DND-41 (cell line): ENCODE results near the gene HDAC11.

Experiments used
- ATAC-seq: fragments of 200-7000 bp; cut with Tn5 transposase; 3 replicates; pipeline ENCODE4 v1.9.1; 2021; ENCODE audit warnings: low read depth; ENCODE audit not compliant: insufficient read depth
- DNase-seq: peaks from one replicate; pipeline ENCODE4 v3.0.0-alpha.2; 2020
- H2AFZ ChIP-seq: 2 replicates; pipeline ENCODE4 v1.6.0; 2012; ENCODE audit warnings: low read depth, low read length
- H3K27ac ChIP-seq: 2 replicates; pipeline ENCODE4 v1.5.1; 2012; ENCODE audit warnings: low read length, inconsistent platforms
- H3K27me3 ChIP-seq: fragments of 200-600 bp; sonication (generic); 2 replicates; pipeline ENCODE4 v1.6.0; 2012; ENCODE audit warnings: low read length, mild to moderate bottlenecking, inconsistent platforms; ENCODE audit not compliant: insufficient read depth, poor library complexity
- H3K36me3 ChIP-seq: 2 replicates; pipeline ENCODE4 v1.5.1; 2012; ENCODE audit warnings: low read length, inconsistent platforms; ENCODE audit not compliant: insufficient read depth
- H3K4me1 ChIP-seq: 2 replicates; pipeline ENCODE4 v1.5.1; 2012; ENCODE audit warnings: mild to moderate bottlenecking, low read length; ENCODE audit not compliant: insufficient read depth
- H3K4me2 ChIP-seq: 2 replicates; pipeline ENCODE4 v1.6.0; 2012; ENCODE audit warnings: mild to moderate bottlenecking, moderate library complexity, low read length, inconsistent platforms; ENCODE audit not compliant: insufficient read depth
- H3K4me3 ChIP-seq, 2 experiments: fragments of 200-600 bp in 1 of 2; shearing (Covaris generic) in 1 of 2; 2 replicates each; pipeline ENCODE4 v1.5.1; 2012 to 2016; ENCODE audit warnings: inconsistent platforms in 2 of 2, low read length in 2 of 2, mild to moderate bottlenecking in 2 of 2, low read depth in 1 of 2, moderate library complexity in 1 of 2
- H3K79me2 ChIP-seq: 2 replicates; pipeline ENCODE4 v1.6.0; 2012; ENCODE audit warnings: low read length, inconsistent platforms; ENCODE audit not compliant: insufficient read depth
- H3K9ac ChIP-seq: 2 replicates; pipeline ENCODE4 v1.6.0; 2012; ENCODE audit warnings: low read depth, mild to moderate bottlenecking, inconsistent platforms, low read length, moderate library complexity
- H3K9me3 ChIP-seq: 2 replicates; pipeline ENCODE4 v1.5.1; 2012; ENCODE audit warnings: low read length, moderate library complexity, mild to moderate bottlenecking, inconsistent platforms; ENCODE audit not compliant: insufficient read depth, severe bottlenecking
- H4K20me1 ChIP-seq: 2 replicates; pipeline ENCODE4 v1.6.0; 2012; ENCODE audit warnings: low read length; ENCODE audit not compliant: insufficient read depth
- EZH2 ChIP-seq: IDR thresholded peaks from 3 replicates; pipeline ENCODE4 v1.6.1; 2012; ENCODE audit warnings: borderline replicate concordance, low read depth, mild to moderate bottlenecking, moderate library complexity, low read length, inconsistent platforms; ENCODE audit not compliant: severe bottlenecking
- TF ChIP-seq, protein P1 (sequence below): IDR thresholded peaks from 2 replicates; pipeline ENCODE4 v1.5.1; 2012; ENCODE audit warnings: borderline replicate concordance, low read length, moderate library complexity, mild to moderate bottlenecking; ENCODE audit not compliant: poor library complexity, severe bottlenecking; ENCODE audit errors: extremely low read depth

HDAC11 gene

GRCh38 chr3:13492976-13493866 is 13.1 kb downstream of the HDAC11 start:
- TF ChIP-seq, protein P1, sequence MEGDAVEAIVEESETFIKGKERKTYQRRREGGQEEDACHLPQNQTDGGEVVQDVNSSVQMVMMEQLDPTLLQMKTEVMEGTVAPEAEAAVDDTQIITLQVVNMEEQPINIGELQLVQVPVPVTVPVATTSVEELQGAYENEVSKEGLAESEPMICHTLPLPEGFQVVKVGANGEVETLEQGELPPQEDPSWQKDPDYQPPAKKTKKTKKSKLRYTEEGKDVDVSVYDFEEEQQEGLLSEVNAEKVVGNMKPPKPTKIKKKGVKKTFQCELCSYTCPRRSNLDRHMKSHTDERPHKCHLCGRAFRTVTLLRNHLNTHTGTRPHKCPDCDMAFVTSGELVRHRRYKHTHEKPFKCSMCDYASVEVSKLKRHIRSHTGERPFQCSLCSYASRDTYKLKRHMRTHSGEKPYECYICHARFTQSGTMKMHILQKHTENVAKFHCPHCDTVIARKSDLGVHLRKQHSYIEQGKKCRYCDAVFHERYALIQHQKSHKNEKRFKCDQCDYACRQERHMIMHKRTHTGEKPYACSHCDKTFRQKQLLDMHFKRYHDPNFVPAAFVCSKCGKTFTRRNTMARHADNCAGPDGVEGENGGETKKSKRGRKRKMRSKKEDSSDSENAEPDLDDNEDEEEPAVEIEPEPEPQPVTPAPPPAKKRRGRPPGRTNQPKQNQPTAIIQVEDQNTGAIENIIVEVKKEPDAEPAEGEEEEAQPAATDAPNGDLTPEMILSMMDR = no peak
- TF ChIP-seq EZH2 = no peak
- ATAC-seq = no peak

GRCh38 chr3:13493867-13494441 is 13.8 kb downstream of the HDAC11 start:
- Histone ChIP-seq H3K4me2 (no peak overlapping the region), H3K9ac (no peak overlapping the region), H4K20me1 (no peaks in the 10 kb centered on the region; the same call in 1 of the 2 replicates), H3K4me3 (no peak overlapping the region), H3K9me3 (no peaks in the 10 kb centered on the region), H3K4me1 (no peaks in the 10 kb centered on the region; the same call in 1 of the 2 replicates), H3K27ac (no peak overlapping the region), H2AFZ (no peak overlapping the region), H3K36me3 (no peaks in the 10 kb centered on the region), H3K79me2 (no peaks in the 10 kb centered on the region), H3K27me3 (no peaks in the 10 kb centered on the region)
- ATAC-seq = no peak
- TF ChIP-seq, protein P1 = no peak
- no peak for TF ChIP-seq EZH2
- no peak for DNase-seq

More at GRCh38 chr3:13492976-13493866, 13.1 kb downstream of the HDAC11 start:
- no peak for DNase-seq
- Histone ChIP-seq H4K20me1 (no peaks in the 10 kb centered on the region; the same call in 1 of the 2 replicates), H3K9me3 (no peaks in the 10 kb centered on the region), H3K36me3 (no peaks in the 10 kb centered on the region), H3K4me3 (no peak overlapping the region), H3K79me2 (no peaks in the 10 kb centered on the region), H3K4me2 (no peak overlapping the region), H3K4me1 (no peaks in the 10 kb centered on the region; the same call in 1 of the 2 replicates), H3K27me3 (no peaks in the 10 kb centered on the region), H3K9ac (no peak overlapping the region), H3K27ac (no peak overlapping the region), H2AFZ (no peak overlapping the region)

GRCh38 chr3:13494463-13495350 is 14.6 kb downstream of the HDAC11 start:
- H3K4me3 ChIP-seq = no peak overlapping the region
- no peaks in the 10 kb centered on the region for H3K9me3 ChIP-seq
- no peaks in the 10 kb centered on the region for H3K36me3 ChIP-seq
- no peaks in the 10 kb centered on the region; the same call in 1 of the 2 replicates for H4K20me1 ChIP-seq
- H3K27me3 ChIP-seq = no peaks in the 10 kb centered on the region
- no peak overlapping the region for H3K27ac ChIP-seq
- no peaks in the 10 kb centered on the region for H3K79me2 ChIP-seq
- ATAC-seq (peak; percentile 33; the same call in 1 of the 3 replicates), DNase-seq (no peak)
- TF ChIP-seq, protein P1 = peak; percentile 43
- no peak for TF ChIP-seq EZH2
- no peak overlapping the region for H2AFZ ChIP-seq
- H3K4me2 ChIP-seq = no peak overlapping the region
- no peaks in the 10 kb centered on the region; the same call in 1 of the 2 replicates for H3K4me1 ChIP-seq
- no peak overlapping the region for H3K9ac ChIP-seq
